ENCODE data around the gene OR51A4. TPM values are rescaled to one million over a fixed set of nuclear protein-coding genes. Genes with fewer than 3 reads are reported as not detected.

Gene OR51A4
- total RNA-seq, 2 donors from 2014 or later, result not detected

- no peaks in the 10 kb centered on the region for H3K36me3 ChIP-seq
- DNase-seq (ENCODE audit: low spot score) (no peak), ATAC-seq (ENCODE audit: insufficient number of reproducible peaks, low FRiP score, low read depth) (no peak)
- no peak for TF ChIP-seq CTCF (IDR thresholded peaks at IDR 0.05)
- H3K4me3 ChIP-seq, result no peak overlapping the region
- H3K27me3 ChIP-seq (replicated peaks; ENCODE audit: insufficient read depth), result no peaks in the 10 kb centered on the region
- H3K4me1 ChIP-seq (ENCODE audit: control insufficient read depth in 1 of 2, low read depth in 2 of 2), result no peaks in the 10 kb centered on the region
- no peak overlapping the region for H3K27ac ChIP-seq
- no peaks in the 10 kb centered on the region for H3K9me3 ChIP-seq
These were observed 25.6 kb downstream of the OR51A4 start for GRCh38 chr11:4921796-4922195.

GRCh38 chr11:4919250-4919649, 28.2 kb downstream of the OR51A4 start, which contains the start of gene OR51G2:
OR51G2 (minus strand) TSS chr11:4919350; CDS start chr11:4915663, 3,687 bp downstream.
- H3K36me3 ChIP-seq, result no peaks in the 10 kb centered on the region
- ATAC-seq (ENCODE audit: insufficient number of reproducible peaks, low FRiP score, low read depth), result no peak

GRCh38 chr11:4916581-4916980, 30.8 kb downstream of the OR51A4 start:
- Histone ChIP-seq H3K27ac (no peak overlapping the region), H3K9me3 (no peaks in the 10 kb centered on the region), H3K27me3 (replicated peaks; ENCODE audit: insufficient read depth) (no peaks in the 10 kb centered on the region), H3K36me3 (no peaks in the 10 kb centered on the region), H3K4me3 (no peak overlapping the region), H3K4me1 (ENCODE audit: control insufficient read depth in 1 of 2, low read depth in 2 of 2) (no peaks in the 10 kb centered on the region)
- DNase-seq (ENCODE audit: low spot score), result no peak
- ATAC-seq (ENCODE audit: insufficient number of reproducible peaks, low FRiP score, low read depth), result no peak
- TF ChIP-seq CTCF (IDR thresholded peaks at IDR 0.05), result no peak

More at GRCh38 chr11:4919250-4919649, 28.2 kb downstream of the OR51A4 start, which contains the start of gene OR51G2:
- Histone ChIP-seq H3K4me1 (ENCODE audit: control insufficient read depth in 1 of 2, low read depth in 2 of 2) (no peaks in the 10 kb centered on the region), H3K27me3 (replicated peaks; ENCODE audit: insufficient read depth) (no peaks in the 10 kb centered on the region), H3K27ac (no peak within 1 kb of the TSS), H3K4me3 (no peak within 1 kb of the TSS), H3K9me3 (no peaks in the 10 kb centered on the region)
- DNase-seq (ENCODE audit: low spot score), result no peak
- no peak for TF ChIP-seq CTCF (IDR thresholded peaks at IDR 0.05)

- TF ChIP-seq CTCF (IDR thresholded peaks at IDR 0.05), result no peak
- no peak for ATAC-seq (ENCODE audit: insufficient number of reproducible peaks, low FRiP score, low read depth)
These were observed 43.9 kb downstream of the OR51A4 start, which contains the start of gene OR51A7 for GRCh38 chr11:4903484-4903883. OR51A7 (plus strand) TSS chr11:4903783; CDS start chr11:4907370, 3,587 bp downstream.

More at GRCh38 chr11:4903484-4903883, 43.9 kb downstream of the OR51A4 start, which contains the start of gene OR51A7:
- no peak for DNase-seq (ENCODE audit: low spot score)
- no peaks in the 10 kb centered on the region for H3K9me3 ChIP-seq
- H3K27ac ChIP-seq, result no peak within 1 kb of the TSS
- H3K4me3 ChIP-seq, result no peak within 1 kb of the TSS
- no peaks in the 10 kb centered on the region for H3K4me1 ChIP-seq (ENCODE audit: control insufficient read depth in 1 of 2, low read depth in 2 of 2)
- no peaks in the 10 kb centered on the region for H3K27me3 ChIP-seq (replicated peaks; ENCODE audit: insufficient read depth)
- no peaks in the 10 kb centered on the region for H3K36me3 ChIP-seq

Other genes starting within 250 kb of the OR51A4 start
- gene OR51E2, start 249.8 kb downstream of the OR51A4 start, total RNA-seq, result not detected
- gene MMP26, start 242.8 kb downstream of the OR51A4 start, total RNA-seq, result not detected
- not detected for gene OR51F1, start 177.7 kb downstream of the OR51A4 start, total RNA-seq
- gene OR52R1, start 143.2 kb downstream of the OR51A4 start, total RNA-seq, result not detected
- gene OR51F2, start 126.3 kb downstream of the OR51A4 start, total RNA-seq, result not detected
- gene OR51S1, start 98.4 kb downstream of the OR51A4 start, total RNA-seq, result not detected
- not detected for gene OR51T1, start 65.7 kb downstream of the OR51A4 start, total RNA-seq
- gene OR51A7, start 43.8 kb downstream of the OR51A4 start, total RNA-seq, result not detected
- gene OR51G2, start 28.3 kb downstream of the OR51A4 start, total RNA-seq, result not detected
- gene OR51G1, start 23.3 kb downstream of the OR51A4 start, total RNA-seq, result not detected
- gene OR51A2, start 8.1 kb upstream of the OR51A4 start, total RNA-seq, result not detected
- gene OR51L1, start 47.2 kb upstream of the OR51A4 start, total RNA-seq, result not detected
- gene OR52J3, start 98.9 kb upstream of the OR51A4 start, total RNA-seq, result not detected
- gene OR52E2, start 112.0 kb upstream of the OR51A4 start, total RNA-seq, result not detected
- gene OR52E1, start 122.0 kb upstream of the OR51A4 start, total RNA-seq, result not detected
- gene OR52A5, start 190.8 kb upstream of the OR51A4 start, total RNA-seq, result not detected
- not detected for gene OR52A1, start 207.2 kb upstream of the OR51A4 start, total RNA-seq